ENCODE data around the gene TLE1. TPM values are rescaled to one million over a fixed set of nuclear protein-coding genes. Genes with fewer than 3 reads are reported as not detected.

The TLE1 gene
- total and polyA plus RNA-seq, 9 of the 15 experiments (the other 6 are each of a cell fraction or from before 2014, with no cell fraction given) = 0.11 TPM; not detected in 8

DNA sequence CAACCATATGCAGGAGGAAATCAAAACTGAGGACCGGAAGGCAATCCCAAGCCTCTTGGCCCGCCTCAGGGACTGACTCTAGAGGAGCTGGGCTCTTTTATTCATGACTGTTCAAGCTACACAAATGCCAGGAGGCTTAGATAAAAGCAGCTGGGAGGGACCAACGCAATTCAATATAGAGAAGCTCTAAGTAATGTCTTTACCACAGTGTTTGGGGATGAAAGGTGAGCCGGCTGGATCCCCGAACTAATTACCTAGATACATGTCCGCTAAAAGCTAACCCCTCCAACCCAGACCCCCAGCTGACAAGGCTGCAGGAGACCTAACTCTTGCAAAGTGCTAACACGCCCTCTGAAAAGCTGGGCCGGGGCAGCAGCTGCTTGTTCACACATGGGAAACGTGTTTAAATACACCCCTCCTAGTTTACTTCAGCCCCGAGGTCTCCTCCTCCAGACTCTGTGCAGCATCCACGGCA is 67.5 kb downstream of the TLE1 start:
- FAIRE-seq = no peak
- Histone ChIP-seq H3K27ac (ENCODE audit: extremely low read depth, low read depth, low read length) (no peak overlapping the region), H3K9me3 (replicated peaks; ENCODE audit: control insufficient read depth, insufficient read depth, low read depth, low read length) (no peaks in the 10 kb centered on the region), H3K4me3 (no peak overlapping the region), H3K27me3 (ENCODE audit: control insufficient read depth in 2 of 2, insufficient read depth in 2 of 2, low read length in 2 of 2) (no peaks in the 10 kb centered on the region), H3K9ac (ENCODE audit: insufficient read depth in 1 of 2, low read depth in 2 of 2, low read length in 2 of 2) (no peak overlapping the region), H3K79me2 (ENCODE audit: control insufficient read depth, insufficient read depth, low read length) (no peaks in the 10 kb centered on the region), H3K4me1 (replicated peaks in 1 of 2; ENCODE audit: control insufficient read depth in 2 of 2, insufficient read depth in 2 of 2, low read length in 2 of 2) (no peaks in the 10 kb centered on the region), H3K36me3 (ENCODE audit: control insufficient read depth, insufficient read depth, low read length) (no peaks in the 10 kb centered on the region), H4K20me1 (replicated peaks; ENCODE audit: control insufficient read depth, insufficient read depth, low read length) (no peaks in the 10 kb centered on the region), H2AFZ (ENCODE audit: low read depth, low read length) (no peak overlapping the region), H3K9me1 (ENCODE audit: control insufficient read depth, insufficient read depth, low read length) (no peaks in the 10 kb centered on the region), H3K4me2 (ENCODE audit: insufficient read depth, low read length) (no peak overlapping the region)
- intact Hi-C loops (cut with micrococcal nuclease) (no loop called here), in situ Hi-C loops (cut with MboI) (no loop called here)
- WGBS (ENCODE audit: insufficient coverage, low coverage, missing lambda C conversion rate) = 0% methylated on average over 9 of the region's 11 CpGs
- ATAC-seq = no peak
- no peak for DNase-seq (ENCODE audit: extremely low read depth in 1 of 4, low spot score in 3 of 4)
- ChIA-PET POLR2A (interaction anchor here (0.6 kb wide), 1 partner anchor 24 kb away, joined by 4 read pairs; no protein-coding TSS in a partner anchor), CTCF (ENCODE audit: low intra/inter-chr PET ratio) (no interaction called here)
- BruUV-seq (replicated peaks) = no TSS peak
- TF ChIP-seq SLC30A9 (CRISPR knock-in tag; IDR thresholded peaks at IDR 0.05) (no peak), MBD1 (CRISPR knock-in tag; IDR thresholded peaks at IDR 0.05) (no peak), NR2C2 (CRISPR knock-in tag; IDR thresholded peaks at IDR 0.05) (no peak), NR2C2 (tag; IDR thresholded peaks at IDR 0.05) (no peak), YY1 (IDR thresholded peaks at IDR 0.05; ENCODE audit: borderline replicate concordance in 1 of 3, control insufficient read depth in 1 of 3, extremely low read depth in 1 of 3, insufficient read depth in 3 of 3, insufficient read length in 1 of 3, insufficient replicate concordance in 2 of 3, low read depth in 1 of 3, low read length in 2 of 3) (no peak), TBP (optimal IDR thresholded peaks at IDR 0.05; ENCODE audit: low read depth, low read length) (no peak), RBM39 (optimal IDR thresholded peaks at IDR 0.05; ENCODE audit: low read depth, low read length) (no peak)
- TF ChIP-seq, protein P1, sequence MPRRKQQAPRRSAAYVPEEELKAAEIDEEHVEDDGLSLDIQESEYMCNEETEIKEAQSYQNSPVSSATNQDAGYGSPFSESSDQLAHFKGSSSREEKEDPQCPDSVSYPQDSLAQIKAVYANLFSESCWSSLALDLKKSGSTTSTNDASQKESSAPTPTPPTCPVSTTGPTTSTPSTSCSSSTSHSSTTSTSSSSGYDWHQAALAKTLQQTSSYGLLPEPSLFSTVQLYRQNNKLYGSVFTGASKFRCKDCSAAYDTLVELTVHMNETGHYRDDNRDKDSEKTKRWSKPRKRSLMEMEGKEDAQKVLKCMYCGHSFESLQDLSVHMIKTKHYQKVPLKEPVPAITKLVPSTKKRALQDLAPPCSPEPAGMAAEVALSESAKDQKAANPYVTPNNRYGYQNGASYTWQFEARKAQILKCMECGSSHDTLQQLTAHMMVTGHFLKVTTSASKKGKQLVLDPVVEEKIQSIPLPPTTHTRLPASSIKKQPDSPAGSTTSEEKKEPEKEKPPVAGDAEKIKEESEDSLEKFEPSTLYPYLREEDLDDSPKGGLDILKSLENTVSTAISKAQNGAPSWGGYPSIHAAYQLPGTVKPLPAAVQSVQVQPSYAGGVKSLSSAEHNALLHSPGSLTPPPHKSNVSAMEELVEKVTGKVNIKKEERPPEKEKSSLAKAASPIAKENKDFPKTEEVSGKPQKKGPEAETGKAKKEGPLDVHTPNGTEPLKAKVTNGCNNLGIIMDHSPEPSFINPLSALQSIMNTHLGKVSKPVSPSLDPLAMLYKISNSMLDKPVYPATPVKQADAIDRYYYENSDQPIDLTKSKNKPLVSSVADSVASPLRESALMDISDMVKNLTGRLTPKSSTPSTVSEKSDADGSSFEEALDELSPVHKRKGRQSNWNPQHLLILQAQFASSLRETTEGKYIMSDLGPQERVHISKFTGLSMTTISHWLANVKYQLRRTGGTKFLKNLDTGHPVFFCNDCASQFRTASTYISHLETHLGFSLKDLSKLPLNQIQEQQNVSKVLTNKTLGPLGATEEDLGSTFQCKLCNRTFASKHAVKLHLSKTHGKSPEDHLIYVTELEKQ (CRISPR knock-in tag; IDR thresholded peaks at IDR 0.05) = no peak
- TF ChIP-seq, protein P2, sequence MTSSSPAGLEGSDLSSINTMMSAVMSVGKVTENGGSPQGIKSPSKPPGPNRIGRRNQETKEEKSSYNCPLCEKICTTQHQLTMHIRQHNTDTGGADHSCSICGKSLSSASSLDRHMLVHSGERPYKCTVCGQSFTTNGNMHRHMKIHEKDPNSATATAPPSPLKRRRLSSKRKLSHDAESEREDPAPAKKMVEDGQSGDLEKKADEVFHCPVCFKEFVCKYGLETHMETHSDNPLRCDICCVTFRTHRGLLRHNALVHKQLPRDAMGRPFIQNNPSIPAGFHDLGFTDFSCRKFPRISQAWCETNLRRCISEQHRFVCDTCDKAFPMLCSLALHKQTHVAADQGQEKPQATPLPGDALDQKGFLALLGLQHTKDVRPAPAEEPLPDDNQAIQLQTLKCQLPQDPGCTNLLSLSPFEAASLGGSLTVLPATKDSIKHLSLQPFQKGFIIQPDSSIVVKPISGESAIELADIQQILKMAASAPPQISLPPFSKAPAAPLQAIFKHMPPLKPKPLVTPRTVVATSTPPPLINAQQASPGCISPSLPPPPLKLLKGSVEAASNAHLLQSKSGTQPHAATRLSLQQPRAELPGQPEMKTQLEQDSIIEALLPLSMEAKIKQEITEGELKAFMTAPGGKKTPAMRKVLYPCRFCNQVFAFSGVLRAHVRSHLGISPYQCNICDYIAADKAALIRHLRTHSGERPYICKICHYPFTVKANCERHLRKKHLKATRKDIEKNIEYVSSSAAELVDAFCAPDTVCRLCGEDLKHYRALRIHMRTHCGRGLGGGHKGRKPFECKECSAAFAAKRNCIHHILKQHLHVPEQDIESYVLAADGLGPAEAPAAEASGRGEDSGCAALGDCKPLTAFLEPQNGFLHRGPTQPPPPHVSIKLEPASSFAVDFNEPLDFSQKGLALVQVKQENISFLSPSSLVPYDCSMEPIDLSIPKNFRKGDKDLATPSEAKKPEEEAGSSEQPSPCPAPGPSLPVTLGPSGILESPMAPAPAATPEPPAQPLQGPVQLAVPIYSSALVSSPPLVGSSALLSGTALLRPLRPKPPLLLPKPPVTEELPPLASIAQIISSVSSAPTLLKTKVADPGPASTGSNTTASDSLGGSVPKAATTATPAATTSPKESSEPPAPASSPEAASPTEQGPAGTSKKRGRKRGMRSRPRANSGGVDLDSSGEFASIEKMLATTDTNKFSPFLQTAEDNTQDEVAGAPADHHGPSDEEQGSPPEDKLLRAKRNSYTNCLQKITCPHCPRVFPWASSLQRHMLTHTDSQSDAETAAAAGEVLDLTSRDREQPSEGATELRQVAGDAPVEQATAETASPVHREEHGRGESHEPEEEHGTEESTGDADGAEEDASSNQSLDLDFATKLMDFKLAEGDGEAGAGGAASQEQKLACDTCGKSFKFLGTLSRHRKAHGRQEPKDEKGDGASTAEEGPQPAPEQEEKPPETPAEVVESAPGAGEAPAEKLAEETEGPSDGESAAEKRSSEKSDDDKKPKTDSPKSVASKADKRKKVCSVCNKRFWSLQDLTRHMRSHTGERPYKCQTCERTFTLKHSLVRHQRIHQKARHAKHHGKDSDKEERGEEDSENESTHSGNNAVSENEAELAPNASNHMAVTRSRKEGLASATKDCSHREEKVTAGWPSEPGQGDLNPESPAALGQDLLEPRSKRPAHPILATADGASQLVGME (CRISPR knock-in tag; IDR thresholded peaks at IDR 0.05) = no peak
